Left forelimb (tissue), 1 donor: ENCODE results near the gene PPP2CA.
A peak's percentile ranks its signal among the peaks of the same experiment; 100 is the strongest.
"Not testable (repeated sequence)": the region's sequence is repeated elsewhere in the genome, so short reads cannot be mapped to it uniquely, and the experiment has no call there.

ENCODE experiments used
- DNase-seq: peaks from one replicate; pipeline ENCODE4 v3.0.0-alpha.2; 2018; ENCODE audit warnings: low spot score

Gene PPP2CA

DNA sequence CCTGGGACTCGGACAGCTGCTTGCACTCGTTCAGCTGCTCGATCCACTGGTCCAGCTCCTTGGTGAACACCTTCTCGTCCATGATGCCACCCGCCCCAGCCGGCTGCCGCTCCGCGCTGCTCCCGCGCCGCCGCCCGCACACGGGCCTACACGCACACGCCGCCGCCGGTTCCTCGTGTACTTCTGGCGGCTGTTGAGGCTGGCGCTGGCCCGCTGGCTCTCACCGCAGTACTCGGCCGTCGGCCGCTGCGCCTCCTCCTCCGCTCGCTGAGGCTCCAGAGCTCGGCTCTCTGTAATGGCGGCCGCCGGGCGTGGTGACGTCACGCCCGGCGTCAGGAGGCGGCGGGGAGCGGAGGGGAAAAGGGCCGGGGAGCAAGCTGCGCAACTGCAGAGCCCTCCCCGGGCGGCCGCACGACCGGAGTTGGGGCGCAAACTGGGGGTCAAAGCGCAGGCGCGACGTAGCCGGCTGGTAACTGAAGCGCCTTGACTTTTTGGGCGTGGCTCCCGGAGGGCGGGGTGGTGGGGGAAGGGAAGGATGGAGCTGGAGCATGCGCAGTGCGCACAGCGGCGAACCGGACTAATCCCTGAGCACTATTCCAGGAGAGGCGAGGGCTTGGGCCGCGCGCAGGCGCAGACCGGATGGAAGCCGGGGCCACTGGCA is at the start of gene PPP2CA:
Gene PPP2CA, minus strand, starts transcription at position 294 of the 661 bp plus-strand sequence. Its CDS starts 212 bp downstream, at position 82.
- DNase-seq, result peak; percentile 100

DNA sequence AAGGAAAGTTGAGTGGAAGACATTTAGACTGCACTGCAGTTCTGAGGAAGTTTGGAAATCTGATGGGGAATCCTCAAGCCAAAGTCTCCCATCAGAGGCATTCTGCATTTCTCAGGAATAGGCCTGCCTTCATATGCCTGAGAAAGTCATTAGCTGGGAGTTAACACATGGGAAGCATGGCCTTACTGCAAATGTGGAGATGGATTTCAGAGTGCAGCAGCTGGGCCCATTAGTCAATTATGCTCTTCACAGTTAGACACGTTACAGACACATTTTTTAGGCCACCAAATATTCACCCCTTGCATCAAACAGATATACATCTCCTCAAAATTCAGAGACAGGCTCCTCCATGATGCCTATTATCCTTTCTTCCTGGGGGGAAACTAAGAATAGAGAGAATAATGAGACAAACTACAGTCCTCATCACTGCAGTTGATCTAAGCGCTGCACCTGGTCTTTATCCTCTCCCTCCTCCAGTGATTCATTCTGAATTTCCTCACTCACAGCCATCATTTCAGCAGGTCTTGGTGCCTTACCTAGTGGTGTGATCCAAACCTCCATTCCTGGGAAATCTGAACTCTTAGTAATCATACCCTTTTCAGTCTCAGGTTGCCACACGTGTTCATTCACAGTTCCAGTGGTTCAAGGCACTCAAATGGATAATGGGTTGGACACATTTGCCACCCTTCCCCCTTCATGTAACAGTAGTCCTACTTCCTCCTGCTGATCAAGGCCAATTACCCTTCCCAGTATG is 47.9 kb upstream of the PPP2CA start:
- DNase-seq, result no peak

DNA sequence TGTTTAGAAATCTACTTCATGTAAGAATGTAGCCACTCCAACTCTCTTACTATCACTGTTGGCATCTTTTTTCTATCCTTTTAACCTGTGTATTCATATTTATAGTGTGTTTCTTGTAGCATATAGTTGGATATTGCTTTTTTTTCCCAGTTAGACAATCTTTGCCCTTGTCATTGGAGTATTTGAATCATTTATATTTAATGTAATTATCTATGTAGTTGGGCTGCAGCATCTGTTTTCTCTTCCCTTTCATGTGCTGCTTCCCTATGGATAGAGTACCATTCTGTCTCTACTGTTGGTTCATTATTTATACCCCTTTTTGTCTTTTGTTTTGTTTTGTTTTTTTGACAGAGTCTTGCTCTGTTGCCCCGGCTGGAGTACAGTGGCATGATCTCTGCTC is 45.2 kb upstream of the PPP2CA start:
- no peak for DNase-seq

DNA sequence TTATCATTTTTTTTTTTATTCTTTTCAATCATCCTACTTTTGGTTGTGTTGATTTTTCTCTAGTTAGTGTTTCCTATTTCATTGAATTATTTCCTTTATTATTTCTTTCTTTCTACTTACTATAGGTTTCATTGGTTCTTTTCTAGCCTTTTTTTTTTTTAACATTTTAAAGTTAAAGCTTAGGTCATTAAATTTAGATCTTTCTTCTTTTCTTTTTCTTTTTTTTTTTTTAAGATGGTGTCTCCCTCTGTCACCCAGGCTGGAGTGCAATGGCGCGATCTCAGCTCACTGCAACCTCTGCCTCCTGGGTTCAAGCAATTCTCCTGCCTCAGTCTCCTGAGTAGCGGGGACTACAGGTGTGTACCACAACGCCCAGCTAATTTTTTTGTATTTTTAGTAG is 43.0 kb upstream of the PPP2CA start:
- no peak for DNase-seq

DNA sequence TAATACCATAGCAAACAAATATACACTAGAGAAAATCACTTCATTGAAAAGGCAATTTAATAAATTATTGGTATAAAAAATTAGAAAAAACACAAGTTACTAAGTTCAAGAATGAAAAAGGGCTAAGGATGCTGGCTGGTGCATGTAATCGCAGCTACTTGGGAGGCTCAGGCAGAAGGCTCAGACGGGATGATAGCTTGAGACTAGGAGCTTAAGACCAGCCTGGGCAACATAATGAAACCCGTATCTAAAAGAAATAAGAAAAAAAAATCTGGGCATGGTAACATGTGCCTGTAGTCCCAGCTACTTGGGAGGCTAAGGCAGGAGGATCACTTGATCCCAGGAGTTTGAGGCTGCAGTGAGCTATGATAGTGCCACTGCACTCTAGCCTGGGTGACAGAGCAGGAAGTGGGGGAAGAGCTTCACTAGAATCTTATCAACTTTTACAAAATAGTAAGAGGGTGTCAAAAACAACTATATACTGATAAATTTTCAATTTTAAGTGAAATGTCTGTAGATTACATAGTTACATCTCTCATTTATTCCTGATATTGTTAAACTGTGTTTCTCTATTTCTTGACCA is 42.2 kb upstream of the PPP2CA start:
- DNase-seq, result no peak

DNA sequence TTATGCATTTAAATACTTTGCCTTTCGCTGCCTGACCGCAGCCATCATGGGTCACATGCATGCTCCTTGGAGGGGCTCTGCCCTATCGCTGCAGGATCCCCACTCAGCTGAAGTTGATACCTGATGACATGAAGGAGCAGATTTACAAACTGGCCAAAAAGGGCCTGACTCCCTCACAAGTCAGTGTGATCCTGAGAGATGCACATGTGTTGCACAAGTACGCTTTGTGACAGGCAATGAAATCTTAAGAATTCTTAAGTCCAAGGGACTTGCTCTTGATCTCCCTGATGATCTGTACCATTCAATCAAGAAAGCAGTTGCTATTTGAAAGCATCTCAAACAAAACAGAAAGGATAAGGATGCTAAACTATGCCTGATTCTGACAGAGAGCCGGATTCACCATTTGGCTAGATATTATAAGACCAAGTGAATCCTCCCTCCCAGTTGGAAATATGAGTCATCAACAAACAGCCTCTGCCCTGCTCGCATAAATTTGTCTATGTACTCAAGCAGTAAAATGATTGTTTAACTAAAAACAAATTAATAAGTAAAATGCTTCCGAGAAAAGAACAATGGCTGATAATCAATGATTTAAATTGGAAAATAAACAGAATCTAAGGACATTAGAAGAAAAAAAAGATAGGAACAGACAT is 41.6 kb upstream of the PPP2CA start:
- no peak for DNase-seq

DNA sequence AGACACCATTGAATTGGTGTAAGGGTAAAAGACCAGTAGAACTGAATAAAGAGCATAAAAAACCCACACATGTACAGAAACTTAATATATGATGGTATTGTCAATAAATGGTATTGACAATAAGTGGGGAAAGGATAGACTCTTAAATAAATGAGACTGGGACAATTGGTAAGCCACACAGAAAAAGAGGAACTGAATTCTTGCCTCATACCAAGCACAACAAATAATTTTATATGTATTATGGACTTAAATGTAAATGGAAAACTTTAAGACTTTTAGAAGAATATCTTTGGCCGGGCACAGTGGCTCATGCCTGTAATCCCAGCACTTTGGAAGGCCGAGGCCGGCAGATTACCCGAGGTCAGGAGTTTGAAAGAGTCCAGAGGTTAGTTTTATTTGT is 37.9 kb upstream of the PPP2CA start:
- DNase-seq, result no peak

DNA sequence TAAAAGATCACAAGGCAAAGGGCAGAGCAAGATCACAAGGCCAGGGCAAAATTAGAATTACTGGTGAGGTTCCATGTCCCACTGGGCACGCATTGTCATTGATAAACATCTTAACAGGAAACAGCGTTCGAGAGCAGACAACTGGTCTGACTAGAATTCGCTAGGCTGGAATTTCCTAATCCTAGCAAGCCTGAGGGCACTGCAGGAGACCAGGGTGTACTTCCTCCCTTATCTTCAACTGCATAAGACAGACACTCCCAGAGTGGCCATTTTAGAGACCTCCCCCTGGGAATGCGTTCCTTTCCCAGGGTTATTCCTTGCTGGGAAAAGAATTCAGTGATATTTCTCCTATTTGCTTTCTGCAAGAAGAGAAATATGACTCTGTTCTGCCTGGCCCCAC is 36.8 kb upstream of the PPP2CA start:
- not testable (repeated sequence) for DNase-seq

DNA sequence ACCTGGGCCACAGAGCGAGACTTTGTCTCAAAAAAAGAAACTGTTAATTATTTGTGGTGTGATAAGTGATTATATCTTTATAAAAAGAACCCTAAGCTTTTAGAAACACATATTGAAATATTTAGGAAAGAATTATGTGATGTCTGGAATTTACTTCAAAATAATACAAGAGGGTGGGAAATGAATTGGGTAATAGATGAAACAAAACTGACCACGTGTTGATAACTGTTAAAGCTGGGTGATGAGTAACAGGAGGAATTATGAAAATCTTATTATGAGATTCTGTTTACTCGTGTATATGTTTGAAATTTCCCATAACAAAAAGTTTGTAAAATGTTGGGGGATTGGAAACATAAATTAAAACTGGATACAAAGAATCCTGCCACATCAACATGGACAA is 33.0 kb upstream of the PPP2CA start:
- DNase-seq, result no peak

DNA sequence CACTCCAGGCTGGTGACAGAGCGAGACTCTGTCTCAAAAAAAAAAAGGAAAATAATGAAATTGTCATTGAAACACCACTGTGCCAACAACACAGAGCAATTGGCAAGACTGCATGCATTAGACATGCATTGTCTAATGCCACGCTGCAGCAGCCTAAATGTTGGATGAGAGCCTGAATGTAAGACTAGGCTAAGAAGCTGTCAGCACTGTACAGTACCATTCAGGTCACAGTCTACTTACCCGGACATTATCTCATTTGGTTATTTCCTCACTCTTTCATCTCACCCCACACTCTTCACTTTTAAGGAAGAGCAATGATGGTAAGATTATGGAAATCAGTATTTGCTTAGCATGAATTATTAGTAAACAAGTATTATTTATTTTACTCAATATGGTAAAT is 31.3 kb upstream of the PPP2CA start:
- DNase-seq, result no peak

DNA sequence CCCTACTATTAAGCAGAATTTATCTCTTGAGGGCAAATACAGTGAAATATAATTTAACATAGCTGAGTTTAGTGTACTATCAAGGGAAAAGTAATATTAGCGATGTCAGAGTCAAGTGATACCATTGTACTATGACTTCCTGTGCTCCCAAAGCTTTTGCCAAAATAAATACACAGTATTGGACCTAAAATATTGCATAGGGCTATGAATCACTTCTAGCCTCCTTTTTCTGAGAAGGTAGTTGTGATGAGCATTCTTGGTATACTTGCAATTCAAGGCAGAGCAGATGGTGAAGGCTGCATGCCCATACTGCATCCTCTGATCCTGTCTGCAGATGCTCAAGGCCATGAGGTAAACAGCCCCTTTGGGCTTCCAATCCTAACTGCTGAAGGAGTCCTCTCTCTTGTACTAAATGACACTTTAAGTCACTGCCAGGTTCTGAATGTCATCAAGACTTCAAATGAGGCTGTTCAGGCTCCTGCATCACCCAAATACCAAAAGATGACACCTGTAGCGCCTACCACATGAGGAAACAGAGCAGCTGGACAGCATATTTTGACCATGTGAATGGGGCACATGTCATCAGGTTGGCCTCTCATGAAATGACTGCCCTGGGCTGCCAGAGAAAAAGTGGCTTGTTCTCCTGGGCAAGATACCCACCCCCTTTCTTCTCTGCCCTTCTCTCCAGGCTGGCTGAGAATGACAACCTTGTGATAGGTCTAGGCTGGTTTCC is 29.7 kb upstream of the PPP2CA start:
- no peak for DNase-seq

DNA sequence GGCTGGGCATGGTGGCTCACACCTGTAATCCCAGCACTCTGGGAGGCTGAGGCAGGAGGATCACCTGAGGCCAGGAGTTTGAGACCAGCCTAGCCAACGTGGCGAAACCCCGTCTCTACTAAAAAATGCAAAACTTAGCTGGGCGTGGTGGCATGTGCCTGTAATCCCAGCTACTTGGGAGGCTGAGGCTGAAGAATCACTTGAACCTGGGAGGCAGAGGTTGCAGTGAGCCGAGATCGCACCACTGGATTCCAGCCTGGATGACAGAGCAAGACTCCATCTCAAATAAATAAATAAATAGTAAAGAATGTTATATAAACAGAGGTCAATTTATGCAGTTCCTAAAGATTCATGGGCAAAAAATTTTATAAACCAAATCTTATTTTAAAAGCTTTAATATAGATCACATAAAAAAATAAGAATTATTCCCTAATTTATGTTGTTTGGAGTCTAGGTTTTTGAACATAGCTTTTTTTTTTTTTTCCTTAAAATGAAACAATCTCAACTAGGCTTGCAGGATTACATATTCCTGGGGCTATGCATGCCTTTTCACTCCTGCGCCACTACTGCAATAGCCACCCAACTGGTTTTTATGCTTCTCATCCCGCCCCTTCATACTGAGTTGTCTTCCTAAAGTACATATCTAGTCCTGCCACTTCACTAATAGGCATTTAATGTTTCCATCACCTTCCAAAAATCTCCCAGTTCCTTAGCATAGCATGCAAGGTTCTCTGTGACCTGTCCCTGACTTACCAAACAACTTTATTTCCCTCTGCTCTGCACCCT is 27.7 kb upstream of the PPP2CA start:
- not testable (repeated sequence) for DNase-seq

DNA sequence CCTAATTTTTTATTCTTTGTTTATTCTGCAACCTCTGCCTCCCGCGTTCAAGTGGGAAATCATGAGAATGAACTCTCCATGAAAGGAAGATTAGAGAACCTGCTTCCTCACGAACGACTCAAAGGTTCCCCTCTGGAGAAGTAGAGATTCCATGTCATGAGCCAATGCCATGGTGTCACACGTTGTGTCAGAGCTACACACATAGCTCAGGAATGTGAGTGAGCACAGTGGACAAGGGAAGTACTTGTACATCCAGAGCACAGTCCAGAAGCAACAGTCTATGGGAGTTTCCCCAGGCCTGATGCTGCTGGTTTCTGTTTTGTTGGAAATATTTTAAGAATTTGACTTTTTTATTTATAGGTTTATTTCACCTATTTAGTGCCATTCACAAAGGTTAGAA is 26.8 kb upstream of the PPP2CA start:
- DNase-seq, result no peak

DNA sequence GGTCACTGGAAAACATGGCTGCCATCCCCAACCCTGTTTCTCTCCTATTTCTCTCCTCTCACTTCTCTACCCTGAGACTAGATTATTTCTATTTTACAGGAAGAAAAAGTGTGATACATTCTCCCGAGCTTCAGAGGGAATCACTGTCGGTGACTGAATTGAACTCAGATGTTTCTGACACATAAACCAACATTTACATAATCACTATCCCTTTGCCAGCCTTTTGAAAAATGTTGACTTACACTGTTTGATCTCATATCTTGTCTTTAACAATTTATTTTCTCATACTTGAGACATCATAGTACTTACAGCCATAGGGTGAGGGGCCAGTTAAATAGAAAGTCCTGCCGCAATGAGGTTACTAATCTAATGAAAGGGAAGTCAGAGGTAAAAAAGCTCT is 25.1 kb upstream of the PPP2CA start:
- DNase-seq, result no peak

DNA sequence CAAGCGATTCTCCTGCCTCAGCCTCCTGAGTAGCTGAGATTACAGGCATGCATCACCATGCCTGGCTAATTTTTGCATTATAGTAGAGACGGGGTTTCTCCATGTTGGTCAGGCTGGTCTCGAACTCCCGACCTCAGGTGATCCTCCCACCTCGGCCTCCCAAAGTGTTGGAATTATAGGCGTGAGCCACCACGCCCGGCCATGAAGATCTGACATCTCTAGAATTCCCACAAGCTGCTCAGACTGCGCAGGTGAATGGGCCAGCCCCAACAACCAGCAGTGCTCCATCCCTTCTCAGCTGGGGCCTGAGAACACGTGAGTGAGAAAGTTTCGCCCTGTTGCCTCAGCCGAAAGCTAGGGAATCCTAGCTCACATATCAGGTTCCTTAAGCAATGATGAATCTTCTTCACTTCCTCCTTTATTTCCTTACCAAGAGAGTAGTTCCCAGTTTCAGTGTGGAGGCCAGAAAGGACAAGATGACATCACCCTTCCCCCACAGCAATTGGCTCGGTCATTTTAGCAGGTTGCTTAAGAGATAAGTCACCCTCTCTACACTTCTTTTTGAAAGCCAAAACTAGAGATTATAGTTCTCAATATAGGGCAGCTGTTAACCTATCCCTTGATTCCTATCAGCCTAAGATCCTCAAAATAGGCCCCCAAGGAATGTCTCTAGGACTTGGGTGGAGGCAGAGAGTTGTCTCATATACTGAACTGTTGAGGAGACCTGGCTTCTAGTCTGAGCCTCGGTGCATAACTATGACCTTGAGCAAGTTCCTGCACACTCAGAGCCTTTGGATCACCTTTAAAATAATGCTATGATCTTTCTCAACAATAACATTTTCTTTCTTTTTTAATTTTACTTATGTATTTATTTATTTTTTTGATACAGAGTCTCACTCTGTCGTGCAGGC is 23.9 kb upstream of the PPP2CA start:
- DNase-seq, result no peak

DNA sequence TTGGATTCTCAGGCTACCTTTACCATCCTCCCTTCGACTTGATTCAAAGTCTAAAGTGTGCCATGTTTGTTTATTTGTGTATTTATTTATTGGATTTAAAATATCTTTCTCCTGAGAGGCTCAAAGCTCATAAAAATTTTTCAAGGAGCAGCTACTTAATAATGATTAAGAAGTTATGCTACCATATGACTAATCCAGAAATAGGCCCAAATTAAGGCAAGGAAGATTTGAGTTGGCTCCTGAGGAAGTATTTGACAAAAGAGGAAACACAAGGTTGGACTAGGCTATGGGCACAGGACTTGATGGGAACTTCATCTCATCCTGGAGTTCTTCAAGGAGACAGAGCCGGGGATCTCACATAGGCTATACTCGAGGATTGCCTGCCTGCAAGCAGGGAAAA is 22.4 kb upstream of the PPP2CA start:
- DNase-seq, result no peak

DNA sequence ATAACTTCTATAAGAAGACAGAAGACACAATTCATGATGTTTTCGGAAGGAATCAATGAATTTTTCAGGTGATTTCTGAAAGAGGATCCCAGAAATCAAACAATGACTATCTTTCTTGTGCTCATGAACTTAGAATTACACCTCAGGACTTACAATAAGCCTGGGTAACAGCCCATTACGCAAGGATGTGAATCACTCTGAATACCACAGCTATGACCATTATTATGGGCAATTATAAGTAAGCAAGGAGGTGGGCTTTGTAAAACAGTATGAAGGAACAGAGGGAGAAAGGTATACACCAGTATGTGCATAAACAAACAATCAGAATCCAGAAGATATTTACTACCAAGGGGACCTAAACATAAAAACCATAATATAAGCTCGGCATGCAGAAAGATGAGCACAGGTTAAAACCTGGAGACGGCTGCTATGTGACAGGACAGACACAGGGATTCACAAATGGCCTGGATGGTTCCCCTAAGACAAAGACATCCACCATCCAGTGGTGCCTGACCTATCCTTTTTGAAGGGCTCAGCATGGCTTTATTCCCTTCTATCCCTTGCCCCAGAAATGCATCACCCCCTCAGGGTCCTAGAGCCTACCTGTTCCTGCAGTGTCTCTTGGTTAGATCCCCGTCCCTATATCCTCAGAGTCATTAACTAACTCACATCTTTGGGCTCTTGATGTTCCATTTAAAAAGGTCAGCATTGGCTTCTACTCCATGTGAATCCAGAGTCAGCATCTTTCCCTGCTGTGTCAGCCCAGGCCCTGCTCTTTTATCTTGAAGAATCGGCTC is 21.8 kb upstream of the PPP2CA start:
- no peak for DNase-seq

DNA sequence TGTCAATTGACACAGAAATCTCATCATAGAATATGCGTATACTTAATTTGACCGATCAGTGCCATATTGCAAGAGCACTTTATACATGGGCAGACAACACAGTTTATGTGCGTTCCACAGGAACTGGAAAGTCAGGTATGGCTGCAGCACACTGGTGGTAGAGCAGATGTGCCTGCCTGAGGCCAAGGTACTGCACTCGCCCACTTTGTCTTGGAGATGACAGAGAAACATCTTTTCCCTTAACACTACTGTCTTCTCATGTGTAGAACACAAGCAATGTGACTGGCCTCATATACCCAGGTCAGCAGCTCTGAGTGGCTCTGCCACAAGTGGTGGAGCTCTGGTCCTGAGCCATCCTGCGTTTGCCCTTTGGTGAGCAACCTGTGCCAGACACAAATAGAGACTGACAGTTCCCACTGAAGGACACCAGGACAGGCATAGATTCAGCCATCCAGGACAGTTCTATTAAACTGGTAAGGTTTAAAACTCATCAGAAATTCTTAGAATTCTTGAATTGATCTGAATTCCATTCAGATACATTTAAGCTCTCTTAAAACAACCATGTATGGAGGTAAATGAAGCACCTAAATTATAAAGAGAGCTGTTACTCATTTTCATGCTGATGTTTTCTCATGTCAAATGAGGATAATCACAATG is 21.0 kb upstream of the PPP2CA start:
- DNase-seq, result no peak

DNA sequence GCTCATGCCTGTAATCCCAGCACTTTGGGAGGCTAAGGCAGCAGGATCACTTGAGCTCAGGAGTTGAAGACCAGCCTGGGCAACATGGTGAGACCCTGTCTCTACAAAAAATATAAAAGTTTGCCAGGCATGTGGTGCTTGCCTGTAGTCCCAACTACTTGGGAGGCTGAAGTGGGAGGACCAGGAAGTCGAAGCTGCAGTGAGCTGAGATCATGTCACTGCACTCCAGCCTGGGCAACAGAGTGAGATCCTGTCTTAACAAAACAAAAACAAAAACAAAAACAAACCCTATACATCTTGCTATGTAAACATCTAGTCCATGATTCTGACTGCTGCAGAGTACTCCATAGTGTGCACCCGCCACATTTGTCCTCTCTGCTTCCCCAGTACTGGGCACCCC is 19.8 kb upstream of the PPP2CA start:
- no peak for DNase-seq
